Activated effector memory CD4-positive, alpha-beta T cell treated with anti-CD3 and anti-CD28 coated beads, Interleukin-2, amount 50 U/mL, for 16 hours (primary cell): ENCODE results near the gene GNA12.

ENCODE experiments used
- DNase-seq: peaks from one replicate; pipeline ENCODE4 v3.0.0-alpha.2; 2020

GNA12 gene

DNA sequence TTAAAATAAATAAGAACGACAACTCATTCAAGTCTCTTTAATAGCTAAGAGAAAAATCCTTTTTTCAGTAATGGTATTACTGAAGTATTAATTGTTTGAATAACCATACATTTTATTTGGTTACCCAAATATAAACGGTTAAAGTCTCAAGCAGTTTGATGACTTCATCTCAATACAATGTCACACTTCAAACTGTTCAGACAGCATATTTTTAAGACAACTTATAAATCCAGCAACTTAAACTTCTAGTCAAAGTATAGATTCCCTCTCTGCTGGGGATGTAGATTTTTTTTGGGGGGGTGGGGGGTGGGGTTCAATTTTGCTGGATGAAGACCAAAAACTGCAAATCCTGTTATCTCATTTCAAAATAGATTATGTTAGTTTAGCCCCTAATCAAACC, 42.0 kb downstream of the GNA12 start:
- DNase-seq = no peak

DNA sequence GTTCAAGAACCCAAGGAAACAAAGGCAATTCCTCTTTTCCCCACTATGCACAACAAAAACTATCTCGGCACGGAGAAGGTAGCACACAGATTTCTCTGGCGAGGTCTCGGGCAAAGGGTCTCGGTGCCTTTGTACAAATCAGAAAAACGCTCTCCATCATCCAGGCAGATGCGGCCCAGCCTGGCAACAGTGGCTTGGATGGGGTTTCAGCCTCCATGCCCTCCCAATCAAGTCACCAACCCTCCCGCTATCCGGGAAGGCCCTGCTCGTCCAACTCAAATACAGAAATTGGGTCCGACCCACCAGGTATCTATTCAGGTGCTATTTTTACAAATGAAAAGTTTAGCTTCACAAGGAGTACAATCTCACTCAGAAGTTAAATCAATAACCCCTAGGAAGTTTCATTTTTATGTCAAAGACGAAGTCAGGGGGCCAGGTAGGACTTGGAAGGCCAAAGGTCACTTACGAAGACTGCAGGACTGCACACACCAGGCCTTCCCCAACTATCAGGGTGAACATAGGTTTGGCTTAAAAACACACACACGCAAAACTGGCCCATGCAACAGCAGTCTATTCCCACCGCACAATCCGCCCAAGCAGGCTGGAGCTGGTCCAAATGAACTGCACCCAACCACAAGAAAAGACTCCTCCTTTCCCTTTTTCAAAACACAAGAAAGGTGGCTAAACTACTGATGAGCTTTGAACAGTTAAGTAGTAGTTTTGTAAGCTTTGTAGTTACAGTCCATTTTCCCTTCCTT, 43.0 kb downstream of the GNA12 start:
- no peak for DNase-seq

DNA sequence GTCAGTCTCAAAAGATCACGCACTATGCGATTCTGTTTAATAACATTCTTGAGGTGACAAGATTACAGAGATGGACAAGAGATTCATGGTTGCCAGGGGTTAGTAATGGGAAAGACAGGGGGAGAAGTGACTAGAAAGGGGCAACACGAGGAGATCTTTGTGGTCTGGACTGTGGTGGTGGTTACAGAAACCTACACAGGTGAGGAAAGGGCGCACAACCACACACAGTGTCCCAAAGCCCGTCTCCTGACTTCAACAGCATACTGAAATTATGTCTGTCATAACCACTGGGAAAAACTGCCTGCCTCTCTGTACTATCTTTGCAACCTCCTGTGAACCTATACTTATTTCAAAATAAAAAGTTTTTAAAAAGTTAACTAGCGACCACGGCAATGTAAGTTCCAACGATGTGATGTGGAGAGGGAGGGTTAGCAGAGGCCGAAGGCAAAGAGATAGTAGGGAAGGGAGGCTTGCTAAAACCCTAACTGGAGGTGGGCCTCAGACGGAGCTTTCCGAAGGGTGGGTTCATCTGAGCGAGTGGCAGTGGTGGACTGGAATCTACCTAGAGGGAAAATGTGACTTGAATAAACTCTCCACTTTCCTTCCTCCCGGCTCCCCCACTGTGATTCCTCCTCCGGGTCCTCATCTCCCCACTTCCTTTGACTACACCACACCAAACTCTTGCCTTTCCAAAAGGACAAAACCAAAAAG, 43.7 kb downstream of the GNA12 start:
- DNase-seq = no peak

DNA sequence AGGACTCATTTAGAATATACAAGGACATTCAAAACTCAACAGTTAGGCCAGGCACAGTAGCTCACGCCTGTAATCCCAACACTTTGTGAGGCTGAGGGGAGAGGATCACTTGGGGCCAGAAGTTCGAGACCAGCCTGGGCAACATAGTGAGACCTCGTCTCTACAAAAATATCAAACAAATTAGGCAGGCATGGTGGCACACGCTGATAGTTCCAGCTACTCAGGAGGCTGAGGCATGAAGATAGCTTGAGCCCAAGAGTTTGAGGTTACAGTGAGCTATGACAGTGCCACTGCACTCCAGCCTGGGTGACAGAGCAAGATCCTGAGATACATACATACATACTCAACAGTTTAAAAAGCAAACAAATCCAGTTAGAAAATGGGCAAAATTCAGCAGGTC, 44.9 kb downstream of the GNA12 start:
- DNase-seq = no peak

DNA sequence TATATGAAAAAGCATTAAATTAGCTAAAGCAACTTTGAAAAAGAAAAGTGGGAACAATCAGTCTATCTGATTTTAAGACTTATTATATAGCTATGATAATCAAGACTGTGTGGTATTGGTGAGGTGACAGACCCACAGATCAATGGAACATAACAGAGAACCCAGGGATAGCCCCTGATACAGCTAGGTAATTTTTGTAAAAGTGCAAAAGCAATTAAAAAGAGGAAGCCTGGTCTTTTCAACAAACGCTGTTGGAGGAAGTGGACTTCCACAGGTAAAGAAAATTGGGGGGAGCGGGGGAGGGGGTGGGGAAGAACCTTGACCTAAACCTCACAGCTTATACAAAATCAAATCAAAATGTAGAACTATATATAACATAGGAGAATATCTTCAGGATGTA, 45.4 kb downstream of the GNA12 start:
- no peak for DNase-seq

DNA sequence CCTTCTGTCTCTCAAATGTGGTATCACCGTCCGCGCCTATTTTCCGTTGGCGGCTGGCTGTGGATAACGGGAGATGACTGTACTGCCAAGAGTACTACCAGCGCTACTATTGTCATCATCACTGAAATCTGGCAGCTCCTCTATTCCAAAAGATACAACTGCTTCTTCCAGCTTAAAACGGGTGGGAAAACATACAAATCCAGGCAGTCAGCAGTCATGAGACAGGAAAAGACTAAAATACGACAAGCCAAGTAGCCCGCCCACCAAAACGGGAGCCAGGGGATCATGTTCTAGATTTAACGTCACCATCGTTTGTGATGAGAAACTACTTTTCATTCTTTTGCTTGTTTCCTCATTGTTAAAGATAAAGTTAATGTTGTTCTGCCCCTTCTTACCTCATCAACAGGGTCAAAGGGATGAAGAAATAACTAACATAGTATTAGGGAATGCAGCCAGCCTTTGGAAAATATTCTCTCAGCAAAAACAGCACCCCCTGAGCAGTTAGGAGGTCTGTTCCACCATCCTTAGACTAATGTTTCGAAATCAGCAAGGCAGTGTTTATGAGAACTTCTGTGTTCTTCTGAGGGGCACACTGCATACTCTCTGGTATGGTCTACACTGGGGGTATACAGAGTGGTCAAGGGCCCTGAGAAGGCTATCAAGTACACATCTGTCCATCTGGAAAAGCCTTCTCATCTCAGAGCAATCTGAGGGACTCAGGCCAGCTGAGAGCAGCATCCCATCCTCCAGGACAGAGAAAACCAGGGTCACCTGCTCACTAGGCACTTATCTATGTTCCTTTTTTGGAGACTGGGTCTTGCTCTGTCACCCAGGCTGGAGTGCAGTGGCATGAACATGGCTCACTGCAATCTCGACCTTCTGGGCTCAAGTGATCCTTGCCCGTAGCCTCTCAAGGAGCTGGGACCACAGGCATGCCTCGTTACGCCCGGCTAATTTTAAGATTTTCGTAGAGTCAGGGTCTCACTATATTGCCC, 47.5 kb downstream of the GNA12 start:
- DNase-seq = no peak

DNA sequence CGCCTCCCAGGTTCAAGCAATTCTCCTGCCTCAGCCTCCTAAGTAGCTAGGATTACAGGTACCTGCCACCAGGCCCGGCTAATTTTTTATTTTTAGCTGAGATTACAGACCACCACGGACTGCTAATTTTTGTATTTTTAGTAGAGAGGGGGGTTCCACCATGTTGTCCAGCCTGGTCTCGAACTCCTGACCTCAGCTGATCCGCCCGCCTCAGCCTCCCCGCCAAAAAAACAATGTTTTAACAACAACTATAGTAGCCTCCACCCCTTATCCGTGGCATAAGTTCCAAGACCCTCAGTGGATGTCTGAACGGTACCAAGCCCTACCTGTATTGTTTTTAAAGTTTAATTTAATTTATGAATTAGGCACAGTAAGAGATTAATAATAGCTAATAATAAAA, 48.2 kb downstream of the GNA12 start:
- DNase-seq = no peak

DNA sequence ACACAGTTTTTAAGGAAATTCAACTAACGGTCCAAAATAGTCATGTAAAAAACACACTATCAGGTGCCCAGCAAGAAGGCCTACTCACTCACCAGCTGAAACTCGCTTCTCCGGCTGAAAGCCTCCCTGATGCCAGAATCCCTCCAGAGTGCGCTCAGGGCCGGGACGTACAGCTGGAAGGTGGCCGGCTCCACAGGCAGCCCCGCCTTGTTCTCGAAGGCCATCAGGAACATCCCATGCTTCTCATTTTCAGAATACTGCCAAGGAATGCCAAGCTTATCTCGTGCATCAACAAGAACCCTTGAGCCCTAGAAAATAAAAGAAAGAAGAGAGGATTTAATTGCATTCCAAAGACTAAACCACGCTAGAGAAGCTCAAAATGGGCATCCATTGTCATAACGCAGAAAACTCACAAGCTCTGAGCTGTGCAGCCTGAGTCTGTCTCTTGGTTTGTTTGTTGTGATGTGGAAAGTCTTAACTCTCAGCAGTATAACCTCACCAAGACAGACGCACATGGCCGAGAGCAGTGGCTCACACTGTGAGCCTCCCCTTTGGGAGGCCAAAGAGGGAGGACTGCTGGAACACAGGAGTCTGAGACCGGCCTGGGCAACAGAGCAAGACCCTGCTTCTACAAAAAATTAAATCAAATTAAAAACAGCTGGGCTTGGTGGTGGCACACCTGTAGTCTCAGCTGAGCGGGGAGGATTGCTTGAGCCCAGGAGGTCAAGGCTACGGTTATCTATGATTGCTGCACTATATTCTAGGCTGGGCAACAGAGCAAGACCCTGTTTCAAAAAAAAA, 49.1 kb downstream of the GNA12 start:
- no peak for DNase-seq

DNA sequence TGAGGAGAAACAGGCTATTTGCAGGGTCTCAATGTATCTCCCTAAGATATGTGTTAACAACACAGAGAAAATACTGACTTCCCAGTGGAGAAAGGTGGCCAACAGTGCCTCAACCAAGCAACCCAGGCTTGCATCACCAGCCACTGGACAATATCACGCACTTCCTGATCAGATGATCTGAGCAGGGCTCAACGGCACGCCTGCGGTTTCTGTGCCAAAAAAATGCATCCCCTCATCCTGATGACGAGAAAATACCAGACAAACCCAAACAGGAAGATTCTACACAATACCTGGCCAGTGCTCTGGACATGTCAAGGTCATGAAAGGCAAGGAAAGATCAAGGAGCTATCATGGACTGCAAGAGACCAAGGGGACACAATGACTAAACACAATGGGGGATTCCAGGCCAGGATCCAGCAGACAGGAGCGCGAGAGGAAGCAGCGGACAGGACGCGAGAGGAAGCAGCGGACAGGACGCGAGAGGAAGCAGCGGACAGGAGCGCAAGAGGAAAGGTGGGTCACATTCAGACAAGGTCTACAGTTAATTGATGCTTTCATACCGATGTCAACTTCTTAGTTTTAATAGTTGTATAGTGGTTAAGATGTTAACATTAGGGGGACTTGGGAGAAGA, 51.1 kb downstream of the GNA12 start:
- DNase-seq = no peak

DNA sequence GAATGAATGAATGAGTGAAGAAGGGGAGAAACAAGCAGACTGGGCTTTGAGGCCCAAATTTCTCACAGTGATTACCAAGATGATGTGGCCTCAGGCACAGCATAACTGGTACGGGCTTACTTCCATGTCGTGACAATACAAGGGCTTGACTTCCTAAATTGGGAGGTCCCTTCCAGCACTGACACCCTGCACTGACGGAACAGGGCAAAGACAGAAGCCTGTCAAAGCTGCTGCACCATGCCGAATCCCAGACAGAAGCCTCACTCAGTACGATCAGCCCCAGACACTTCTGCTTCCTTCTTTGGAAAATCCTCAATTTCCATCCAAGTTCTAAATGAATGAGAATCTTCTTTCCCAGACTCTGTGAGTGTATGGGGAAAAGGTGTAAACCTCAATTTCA, 51.9 kb downstream of the GNA12 start:
- DNase-seq = no peak

DNA sequence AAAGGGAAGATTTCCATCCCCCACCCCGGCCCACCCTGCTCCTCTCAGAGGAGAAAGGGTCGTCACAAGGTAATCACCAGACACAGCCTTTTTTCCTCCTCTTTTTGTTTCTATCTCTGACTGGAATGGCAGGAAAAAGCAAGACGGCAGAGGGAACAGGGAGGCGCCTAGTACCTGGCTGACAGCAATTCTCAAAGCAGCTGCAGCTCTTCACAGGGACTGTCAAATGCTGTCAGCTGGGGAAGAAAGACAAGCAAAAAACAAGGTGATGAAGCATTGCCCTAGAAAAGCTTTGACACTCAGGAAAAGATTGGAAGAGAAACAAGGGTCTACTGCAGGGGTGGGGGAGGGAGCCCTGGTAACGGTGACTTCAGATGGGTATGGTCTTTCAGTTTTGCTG, 52.7 kb downstream of the GNA12 start:
- DNase-seq = no peak

DNA sequence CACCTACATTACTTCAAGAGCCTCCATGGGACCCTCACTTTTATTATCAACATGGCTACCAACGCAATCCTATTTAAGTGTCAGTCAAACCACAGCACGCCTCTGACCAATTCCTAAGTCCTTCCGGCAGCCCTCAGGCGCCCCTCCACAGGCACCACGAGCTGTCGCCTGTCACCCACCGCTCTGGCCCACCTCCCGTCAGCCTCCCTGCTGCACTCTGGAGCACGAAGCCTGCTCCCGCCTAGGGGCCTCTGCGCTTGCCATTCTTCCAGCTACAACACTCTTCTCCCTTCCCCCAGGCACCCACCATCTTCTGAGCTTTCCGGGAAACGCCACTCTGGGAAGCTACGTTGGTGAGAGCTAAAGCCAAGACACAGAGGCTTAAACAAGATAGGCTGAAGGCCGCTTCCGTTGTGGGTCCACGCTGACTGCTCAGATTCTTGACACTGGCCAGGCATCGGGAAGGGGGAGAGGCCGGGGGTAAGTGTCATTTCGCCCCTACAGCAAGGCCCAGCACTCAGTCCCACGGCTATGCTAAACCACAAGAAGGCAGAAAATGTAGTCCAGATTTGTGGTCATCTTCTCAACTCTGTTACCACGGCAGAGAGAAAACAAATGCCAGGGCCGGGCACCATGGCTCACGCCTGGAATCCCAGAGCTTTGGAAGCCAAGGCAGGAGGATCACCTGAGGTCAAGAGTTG, 56.7 kb downstream of the GNA12 start:
- DNase-seq = no peak

DNA sequence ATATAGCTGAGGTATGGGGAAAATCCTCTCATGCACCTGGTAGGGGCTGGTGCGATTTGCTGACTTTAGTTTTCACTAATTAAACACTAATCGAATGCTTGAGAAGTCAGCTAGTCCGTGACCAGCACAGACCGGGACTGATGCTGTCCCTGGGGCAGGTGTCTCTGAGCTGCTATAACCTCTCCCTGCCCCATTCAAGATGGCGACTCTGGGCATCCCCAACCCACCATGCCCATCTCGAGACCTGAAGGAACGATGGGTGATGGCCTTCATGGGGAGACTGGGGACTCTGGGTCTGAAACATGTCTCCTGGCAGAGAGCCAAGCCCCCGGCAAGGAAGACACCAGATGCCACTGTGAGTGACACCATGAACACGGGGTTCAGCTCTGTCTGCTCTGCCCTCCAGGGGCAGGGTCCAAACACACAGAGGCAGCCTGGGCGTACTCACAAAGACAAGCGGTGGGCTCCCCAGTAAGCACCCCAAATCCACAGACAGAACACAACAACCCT, 57.4 kb downstream of the GNA12 start:
- DNase-seq = no peak

DNA sequence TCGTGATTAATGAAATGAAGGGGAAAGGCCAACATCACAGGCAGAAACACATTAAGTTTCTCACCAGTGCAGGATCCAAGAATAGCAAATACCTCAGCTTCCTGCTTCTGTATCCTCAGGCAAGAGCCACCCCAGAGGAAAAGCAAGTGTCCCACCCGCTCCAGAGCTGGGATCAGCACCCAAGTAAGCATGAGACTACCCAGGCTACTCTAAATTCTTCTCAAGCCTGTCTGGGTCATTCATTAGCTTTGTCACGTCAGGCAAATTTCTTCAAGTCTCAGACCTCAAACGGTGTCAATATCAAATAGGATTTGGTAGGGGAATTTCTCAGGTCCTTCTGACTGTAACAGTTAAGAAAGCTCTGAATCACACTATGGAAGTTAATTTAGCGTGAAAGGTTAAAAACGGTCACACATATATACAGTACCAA, 59.0 kb downstream of the GNA12 start:
- DNase-seq = no peak

DNA sequence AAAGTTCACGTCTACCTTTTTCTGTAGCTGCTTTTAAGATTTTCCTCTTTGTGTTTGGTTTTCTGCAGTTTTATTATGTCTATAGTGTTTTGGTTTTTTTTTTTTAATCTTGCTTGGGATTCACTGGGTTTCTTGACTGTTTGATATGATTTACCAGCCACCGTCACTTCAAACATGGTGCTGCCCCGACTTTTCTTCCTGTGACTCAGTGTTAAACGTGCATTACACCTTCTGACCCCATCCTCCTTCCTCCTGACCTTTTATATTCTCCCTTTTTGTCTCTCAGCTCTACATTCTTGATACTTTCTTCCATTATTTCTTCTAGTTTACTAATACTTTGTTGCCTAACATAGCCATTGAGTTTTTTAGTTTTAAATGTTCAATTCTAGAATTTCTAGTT, 61.5 kb downstream of the GNA12 start:
- no peak for DNase-seq

DNA sequence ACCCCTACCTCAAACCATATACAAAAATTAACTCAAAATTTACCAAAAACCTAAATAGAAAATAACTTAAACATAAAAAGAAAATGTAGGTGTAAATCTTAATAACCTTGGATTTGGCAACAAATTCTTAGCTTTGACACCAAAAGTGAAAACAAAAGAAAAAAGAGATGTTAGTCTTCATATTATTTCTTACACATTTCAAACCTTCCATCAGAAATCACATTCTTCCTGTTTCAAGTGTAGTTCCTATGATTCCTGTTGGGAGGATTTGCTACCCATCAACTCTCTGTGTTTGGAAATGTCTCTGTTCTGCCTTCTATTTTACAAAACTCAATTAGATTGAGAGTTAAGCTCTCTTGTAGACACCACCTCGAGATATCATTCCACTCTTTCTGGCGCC, 62.0 kb downstream of the GNA12 start:
- no peak for DNase-seq

DNA sequence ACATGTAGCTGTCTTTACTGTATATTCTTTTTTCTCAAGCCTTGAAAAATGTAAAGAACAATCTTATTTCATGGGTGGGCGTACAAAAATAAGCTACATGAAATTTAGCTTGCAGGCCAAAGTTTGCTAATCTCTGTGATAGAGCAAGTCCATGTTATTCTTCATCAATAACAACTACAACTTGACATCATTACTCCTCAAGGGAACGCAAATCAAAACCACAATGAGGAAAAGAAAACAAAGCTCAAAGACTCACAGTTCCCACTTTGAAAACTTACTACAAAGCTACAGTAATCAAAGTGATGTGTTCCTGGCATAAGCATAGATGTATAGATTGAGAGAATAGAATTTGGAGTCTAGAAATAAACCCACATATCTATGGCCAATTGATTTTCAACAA, 62.5 kb downstream of the GNA12 start:
- DNase-seq = no peak

DNA sequence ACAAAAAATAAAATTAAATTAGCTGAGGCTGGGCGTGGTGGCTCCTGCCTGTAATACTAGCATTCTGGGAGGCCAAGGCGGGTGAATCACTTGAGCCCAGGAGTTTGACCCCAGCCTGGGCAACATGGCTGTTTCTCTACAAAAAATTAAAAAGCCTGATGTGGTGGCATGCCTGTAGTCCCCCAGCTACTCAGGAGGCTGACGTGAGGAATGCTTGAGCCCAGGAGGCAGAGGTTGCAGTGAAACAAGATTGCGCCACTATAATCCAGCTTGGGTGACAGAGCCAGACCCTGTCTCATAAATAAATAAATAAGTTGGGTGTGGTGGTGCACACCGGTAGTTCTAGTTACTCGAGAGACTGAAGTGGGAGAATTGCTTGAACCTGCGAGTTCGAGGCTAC, 65.1 kb downstream of the GNA12 start:
- no peak for DNase-seq

DNA sequence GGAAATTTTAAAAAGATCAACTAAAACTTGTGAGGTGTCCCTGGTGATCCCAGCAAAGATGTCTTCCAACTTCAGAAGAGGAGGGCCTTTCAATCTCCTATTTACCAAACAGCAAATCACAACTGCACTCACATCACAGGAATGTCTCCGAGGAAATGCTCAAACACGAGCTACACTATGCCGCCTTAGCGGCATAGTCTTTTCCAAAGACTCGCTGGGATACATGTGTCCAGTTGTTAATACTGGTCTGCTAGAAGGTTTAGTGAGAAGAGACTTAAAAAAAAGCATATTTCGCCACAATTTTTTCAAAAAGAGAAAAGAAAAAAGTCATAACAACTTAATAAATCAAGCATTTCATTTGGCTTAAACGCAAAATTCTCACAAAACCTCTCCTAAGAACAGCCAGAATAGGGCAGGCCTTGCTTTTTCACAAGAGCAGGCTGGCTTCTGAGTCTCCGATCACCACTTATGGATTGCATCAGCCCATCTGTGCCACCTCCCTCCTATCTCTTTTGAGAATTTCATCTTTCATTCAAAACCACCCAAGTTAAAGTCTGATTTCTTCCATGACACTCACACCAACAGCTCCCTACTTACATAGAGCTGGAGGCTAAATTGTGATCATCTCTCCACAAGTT, 66.1 kb downstream of the GNA12 start:
- no peak for DNase-seq

DNA sequence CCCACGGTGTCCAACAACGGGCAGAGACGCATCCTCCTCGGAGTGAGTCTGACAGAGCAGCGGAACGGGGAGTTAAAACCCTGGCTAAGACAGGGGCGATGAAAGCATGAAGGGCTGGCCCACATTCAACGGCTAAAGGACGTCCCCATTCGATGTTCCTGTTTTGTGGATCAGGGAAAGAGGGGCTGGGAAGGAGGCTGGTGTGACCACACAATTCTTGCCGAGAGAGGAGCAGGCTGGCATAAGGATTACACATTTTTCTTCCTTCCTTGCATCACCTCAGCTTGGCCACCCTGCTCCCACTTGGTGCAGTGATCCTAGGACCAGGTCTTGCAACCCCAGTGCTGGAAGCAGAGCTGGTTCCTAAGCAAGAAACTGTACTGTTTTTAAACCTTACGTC, 67.7 kb downstream of the GNA12 start:
- no peak for DNase-seq

DNA sequence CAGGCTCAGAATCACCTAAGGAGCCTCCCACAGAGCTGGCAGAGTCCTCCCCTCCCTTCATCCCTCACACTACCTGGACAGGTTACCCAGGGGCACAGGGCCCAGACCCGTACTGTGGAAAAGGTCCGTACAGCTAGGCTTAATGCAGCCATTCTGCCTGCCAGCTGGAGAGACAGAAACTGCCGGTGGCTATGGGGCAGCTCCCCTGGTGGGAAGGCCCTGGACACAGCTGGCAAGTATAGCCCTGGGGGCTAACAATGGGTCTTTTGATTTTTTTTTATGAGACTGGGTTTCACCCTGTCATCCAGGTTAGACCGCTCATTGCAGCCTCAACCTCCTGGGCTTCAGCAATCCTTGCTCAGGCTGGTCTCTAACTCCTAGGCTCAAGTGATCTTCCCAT, 68.3 kb downstream of the GNA12 start:
- DNase-seq = no peak
